ENCODE results near the gene SH2D3C.

Gene SH2D3C

DNA sequence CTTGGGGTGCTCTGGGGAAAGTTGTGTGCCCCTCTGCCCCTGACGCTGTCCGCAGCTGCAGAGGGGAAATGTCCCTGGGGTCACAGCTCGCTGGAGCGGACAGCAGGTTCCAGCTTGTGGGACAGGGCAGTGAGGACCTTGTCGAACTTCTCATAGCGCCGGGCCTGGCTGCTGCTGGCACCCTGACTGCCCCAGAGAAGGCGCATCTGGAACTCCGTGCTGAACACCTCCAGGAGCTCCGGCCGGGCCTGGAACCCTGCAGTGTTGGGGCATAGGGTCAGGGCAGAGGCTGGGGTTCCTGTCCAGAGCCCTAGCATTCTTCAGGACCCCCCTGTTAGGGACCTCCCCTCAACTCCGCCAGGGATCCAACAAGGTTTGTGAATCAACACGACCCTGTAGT is 39.8 kb downstream of the SH2D3C start:
- DNase-seq = no peak
- Histone ChIP-seq H2AFZ (ENCODE audit: low read length) (no peak overlapping the region), H3K9me2 (replicated peaks; ENCODE audit: insufficient read depth, low read length) (no peaks in the 10 kb centered on the region), H3F3A (ENCODE audit: insufficient read depth, low read length) (peaks cover 23% of the 10 kb centered on the region), H3K4me2 (ENCODE audit: low read depth, low read length) (no peak overlapping the region), H3K36me3 (replicated peaks; ENCODE audit: insufficient read depth, low read length) (no peaks in the 10 kb centered on the region), H3K9me3 (replicated peaks; ENCODE audit: insufficient read depth, low read length) (no peaks in the 10 kb centered on the region), H3K4me3 (ENCODE audit: low read length) (no peak overlapping the region), H3K9ac (ENCODE audit: low read length) (no peak overlapping the region), H3K4me1 (ENCODE audit: low read length) (peaks cover 23% of the 10 kb centered on the region), H3K27me3 (replicated peaks; ENCODE audit: insufficient read depth, low read length) (no peaks in the 10 kb centered on the region), H3K27ac (ENCODE audit: low read length) (no peak overlapping the region), H4K20me1 (ENCODE audit: insufficient read depth, low read length) (no peaks in the 10 kb centered on the region), H3K79me2 (ENCODE audit: low read length) (peaks cover 7% of the 10 kb centered on the region; the same call in 1 of the 2 replicates)
- TF ChIP-seq, protein P1, sequence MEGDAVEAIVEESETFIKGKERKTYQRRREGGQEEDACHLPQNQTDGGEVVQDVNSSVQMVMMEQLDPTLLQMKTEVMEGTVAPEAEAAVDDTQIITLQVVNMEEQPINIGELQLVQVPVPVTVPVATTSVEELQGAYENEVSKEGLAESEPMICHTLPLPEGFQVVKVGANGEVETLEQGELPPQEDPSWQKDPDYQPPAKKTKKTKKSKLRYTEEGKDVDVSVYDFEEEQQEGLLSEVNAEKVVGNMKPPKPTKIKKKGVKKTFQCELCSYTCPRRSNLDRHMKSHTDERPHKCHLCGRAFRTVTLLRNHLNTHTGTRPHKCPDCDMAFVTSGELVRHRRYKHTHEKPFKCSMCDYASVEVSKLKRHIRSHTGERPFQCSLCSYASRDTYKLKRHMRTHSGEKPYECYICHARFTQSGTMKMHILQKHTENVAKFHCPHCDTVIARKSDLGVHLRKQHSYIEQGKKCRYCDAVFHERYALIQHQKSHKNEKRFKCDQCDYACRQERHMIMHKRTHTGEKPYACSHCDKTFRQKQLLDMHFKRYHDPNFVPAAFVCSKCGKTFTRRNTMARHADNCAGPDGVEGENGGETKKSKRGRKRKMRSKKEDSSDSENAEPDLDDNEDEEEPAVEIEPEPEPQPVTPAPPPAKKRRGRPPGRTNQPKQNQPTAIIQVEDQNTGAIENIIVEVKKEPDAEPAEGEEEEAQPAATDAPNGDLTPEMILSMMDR (IDR thresholded peaks at IDR 0.05; ENCODE audit: low read length) = no peak
- TF ChIP-seq EZH2phosphoT487 (IDR thresholded peaks at IDR 0.05; ENCODE audit: low read length) (no peak), EZH2 (optimal IDR thresholded peaks at IDR 0.05; ENCODE audit: low read depth, low read length) (no peak)

DNA sequence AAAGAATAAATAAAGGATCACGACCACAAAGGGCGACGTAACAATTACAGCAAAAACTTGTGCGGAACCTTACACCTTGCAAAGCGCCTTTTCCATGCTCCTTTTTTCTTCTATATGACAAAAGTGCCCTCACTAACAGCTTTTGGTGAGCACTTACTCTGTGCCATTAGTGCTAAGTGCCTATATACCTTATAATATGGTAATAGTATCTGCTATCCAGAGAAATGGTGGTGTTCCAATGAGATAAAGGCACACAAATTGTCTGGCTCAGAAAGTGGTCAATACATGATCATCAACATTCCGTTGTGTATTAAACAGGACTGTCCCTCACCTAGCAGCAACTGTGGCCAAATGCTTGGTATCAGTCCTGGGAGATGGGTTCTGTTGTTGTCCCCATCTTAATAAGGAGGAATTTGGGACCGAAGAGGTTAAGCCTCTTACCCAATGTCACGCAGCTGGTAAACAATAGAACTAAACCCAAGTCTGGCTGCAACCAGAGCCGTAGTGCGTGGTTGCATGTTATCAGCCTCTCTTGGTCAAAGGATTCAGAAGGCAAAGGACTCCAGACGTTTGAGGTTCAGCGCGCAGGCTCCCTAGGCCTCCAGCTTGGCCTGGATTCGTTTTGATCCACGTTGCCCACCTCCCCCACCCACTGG is 42.8 kb downstream of the SH2D3C start:
- Histone ChIP-seq H3K4me3 (ENCODE audit: low read length) (peak overlapping the region; percentile 45), H3K27ac (ENCODE audit: low read length) (peak overlapping the region; percentile 85), H2AFZ (ENCODE audit: low read length) (peak overlapping the region; percentile 18; the same call in 1 of the 2 replicates), H3K4me1 (ENCODE audit: low read length) (peaks cover 24% of the 10 kb centered on the region), H3K4me2 (ENCODE audit: low read depth, low read length) (peak overlapping the region; percentile 79), H3K9ac (ENCODE audit: low read length) (peak overlapping the region; percentile 76), H4K20me1 (ENCODE audit: insufficient read depth, low read length) (no peaks in the 10 kb centered on the region), H3K79me2 (ENCODE audit: low read length) (peaks cover 11% of the 10 kb centered on the region; the same call in 1 of the 2 replicates), H3K27me3 (replicated peaks; ENCODE audit: insufficient read depth, low read length) (no peaks in the 10 kb centered on the region), H3F3A (ENCODE audit: insufficient read depth, low read length) (peaks cover 23% of the 10 kb centered on the region), H3K9me3 (replicated peaks; ENCODE audit: insufficient read depth, low read length) (no peaks in the 10 kb centered on the region), H3K9me2 (replicated peaks; ENCODE audit: insufficient read depth, low read length) (no peaks in the 10 kb centered on the region), H3K36me3 (replicated peaks; ENCODE audit: insufficient read depth, low read length) (no peaks in the 10 kb centered on the region)
- no peak for TF ChIP-seq EZH2 (optimal IDR thresholded peaks at IDR 0.05; ENCODE audit: low read depth, low read length)
- TF ChIP-seq, protein P1 (IDR thresholded peaks at IDR 0.05; ENCODE audit: low read length) = no peak
- no peak for TF ChIP-seq EZH2phosphoT487 (IDR thresholded peaks at IDR 0.05; ENCODE audit: low read length)
- peak; percentile 25 for DNase-seq

DNA sequence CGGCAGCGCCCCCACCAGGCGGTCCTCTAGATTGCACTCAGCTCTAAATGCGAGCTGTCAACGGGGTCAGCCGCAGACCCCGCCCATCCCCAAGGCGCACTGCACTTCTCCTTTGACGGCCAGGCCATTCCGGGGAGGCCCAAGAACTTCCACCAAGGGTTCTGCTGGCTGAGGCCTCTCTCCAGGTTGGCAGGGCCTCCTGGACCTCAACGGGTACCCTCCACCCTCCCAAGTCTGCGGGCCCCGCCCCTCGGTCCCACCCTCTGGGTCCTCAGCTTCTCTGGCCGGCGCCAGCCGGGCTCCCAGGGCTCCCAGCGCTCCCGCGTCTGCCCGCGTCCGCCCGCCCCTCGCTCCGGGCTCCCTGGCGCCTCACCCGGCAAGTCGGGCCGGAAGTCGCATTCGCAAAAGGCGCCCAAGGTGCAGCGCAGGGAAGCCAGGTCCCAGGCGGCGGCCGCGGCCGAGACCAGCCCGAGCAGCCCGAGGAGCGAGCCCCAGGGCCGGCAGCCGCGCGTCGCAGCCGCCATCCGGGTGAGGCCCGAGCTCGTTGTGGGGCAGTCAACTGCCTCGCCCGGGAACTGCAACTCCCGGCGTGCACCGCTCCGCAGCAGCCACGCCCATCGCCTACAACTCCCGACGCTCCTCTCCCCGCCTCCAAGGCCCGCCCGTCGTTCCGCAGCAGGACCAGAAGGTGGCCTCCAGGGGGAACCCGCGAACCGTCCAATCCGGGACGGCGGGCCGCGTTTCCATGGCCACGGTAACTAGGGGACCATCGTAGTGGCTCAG is 43.5 kb downstream of the SH2D3C start, which contains the start of gene TOR2A:
Gene TOR2A, minus strand, starts transcription at position 548 of the 783 bp plus-strand sequence. Its CDS starts 24 bp downstream, at position 524.
- Histone ChIP-seq H3K4me2 (ENCODE audit: low read depth, low read length) (peak within 1 kb of the TSS; percentile 94), H4K20me1 (ENCODE audit: insufficient read depth, low read length) (no peaks in the 10 kb centered on the region), H3K27ac (ENCODE audit: low read length) (peak within 1 kb of the TSS; percentile 85), H3K4me1 (ENCODE audit: low read length) (peaks cover 24% of the 10 kb centered on the region), H2AFZ (ENCODE audit: low read length) (peak within 1 kb of the TSS; percentile 40), H3K27me3 (replicated peaks; ENCODE audit: insufficient read depth, low read length) (no peaks in the 10 kb centered on the region), H3K4me3 (ENCODE audit: low read length) (peak within 1 kb of the TSS; percentile 58), H3F3A (ENCODE audit: insufficient read depth, low read length) (peaks cover 23% of the 10 kb centered on the region), H3K36me3 (replicated peaks; ENCODE audit: insufficient read depth, low read length) (no peaks in the 10 kb centered on the region), H3K79me2 (ENCODE audit: low read length) (peaks cover 11% of the 10 kb centered on the region; the same call in 1 of the 2 replicates), H3K9me2 (replicated peaks; ENCODE audit: insufficient read depth, low read length) (no peaks in the 10 kb centered on the region), H3K9ac (ENCODE audit: low read length) (peak within 1 kb of the TSS; percentile 82), H3K9me3 (replicated peaks; ENCODE audit: insufficient read depth, low read length) (no peaks in the 10 kb centered on the region)
- DNase-seq = peak; percentile 97
- TF ChIP-seq EZH2 (optimal IDR thresholded peaks at IDR 0.05; ENCODE audit: low read depth, low read length) = no peak
- TF ChIP-seq, protein P1 (IDR thresholded peaks at IDR 0.05; ENCODE audit: low read length) = peak; percentile 92
